ENCODE results near the gene RPL3. TPM values are rescaled to one million over a fixed set of nuclear protein-coding genes. Genes with fewer than 3 reads are reported as not detected.
"Not testable (repeated sequence)": the region's sequence is repeated elsewhere in the genome, so short reads cannot be mapped to it uniquely, and the experiment has no call there.

RPL3 gene
- total RNA-seq, 1 experiment from 2014 or later, result 6,349 TPM

GRCh38 chr22:39325392-39325932, 6.0 kb upstream of the RPL3 start:
- in situ Hi-C loops (cut with HindIII; ENCODE audit: low sequenced_read_pairs), result no loop called here
- DNase-seq (ENCODE audit: low spot score), result no peak

- DNase-seq (ENCODE audit: low spot score); in situ Hi-C loops (cut with HindIII; ENCODE audit: low sequenced_read_pairs): not testable (repeated sequence)
Measured at GRCh38 chr22:39320616-39321029, 1.2 kb upstream of the RPL3 start.

- in situ Hi-C loops (cut with HindIII; ENCODE audit: low sequenced_read_pairs), result loop anchor here (5.0 kb wide), 1 partner anchor 84 kb away; no protein-coding TSS in a partner anchor
- no peak for DNase-seq (ENCODE audit: low spot score)
Measured at GRCh38 chr22:39318507-39319283, 728 bp downstream of the RPL3 start.

- in situ Hi-C loops (cut with HindIII; ENCODE audit: low sequenced_read_pairs), result loop anchor here (5.0 kb wide), 1 partner anchor 84 kb away; no protein-coding TSS in a partner anchor
- no peak for DNase-seq (ENCODE audit: low spot score)
Measured at GRCh38 chr22:39317775-39318506, 1.5 kb downstream of the RPL3 start.

GRCh38 chr22:39317084-39317774, 2.2 kb downstream of the RPL3 start:
- DNase-seq (ENCODE audit: low spot score), result no peak
- in situ Hi-C loops (cut with HindIII; ENCODE audit: low sequenced_read_pairs), result loop anchor here (5.0 kb wide), 1 partner anchor 85 kb away; no protein-coding TSS in a partner anchor

- in situ Hi-C loops (cut with HindIII; ENCODE audit: low sequenced_read_pairs), result loop anchor here (5.0 kb wide), 1 partner anchor 86 kb away; no protein-coding TSS in a partner anchor
- peak; percentile 84 for DNase-seq (ENCODE audit: low spot score)
Measured at GRCh38 chr22:39316440-39317083, 2.9 kb downstream of the RPL3 start.

- in situ Hi-C loops (cut with HindIII; ENCODE audit: low sequenced_read_pairs), result loop anchor here (5.0 kb wide), 1 partner anchor 87 kb away; no protein-coding TSS in a partner anchor
Measured at GRCh38 chr22:39315389-39315788, 4.0 kb downstream of the RPL3 start.

GRCh38 chr22:39314251-39314971, 5.0 kb downstream of the RPL3 start:
- peak; percentile 21 for DNase-seq (ENCODE audit: low spot score)
- in situ Hi-C loops (cut with HindIII; ENCODE audit: low sequenced_read_pairs), result no loop called here

More at GRCh38 chr22:39315389-39315788, 4.0 kb downstream of the RPL3 start:
- no peak for DNase-seq (ENCODE audit: low spot score)

GRCh38 chr22:39313258-39314001, 6.0 kb downstream of the RPL3 start:
- DNase-seq (ENCODE audit: low spot score), result peak; percentile 35
- in situ Hi-C loops (cut with HindIII; ENCODE audit: low sequenced_read_pairs), result no loop called here

- DNase-seq (ENCODE audit: low spot score), result peak; percentile 31
- in situ Hi-C loops (cut with HindIII; ENCODE audit: low sequenced_read_pairs), result no loop called here
Measured at GRCh38 chr22:39312410-39312809, 7.0 kb downstream of the RPL3 start.

GRCh38 chr22:39311592-39312400, 7.6 kb downstream of the RPL3 start:
- in situ Hi-C loops (cut with HindIII; ENCODE audit: low sequenced_read_pairs), result no loop called here
- DNase-seq (ENCODE audit: low spot score), result peak; percentile 58

- DNase-seq (ENCODE audit: low spot score), result no peak
- in situ Hi-C loops (cut with HindIII; ENCODE audit: low sequenced_read_pairs), result no loop called here
Measured at GRCh38 chr22:39309881-39310714, 9.3 kb downstream of the RPL3 start.

GRCh38 chr22:39309364-39309861, 10.0 kb downstream of the RPL3 start:
- no peak for DNase-seq (ENCODE audit: low spot score)
- in situ Hi-C loops (cut with HindIII; ENCODE audit: low sequenced_read_pairs), result no loop called here

GRCh38 chr22:39308614-39309363, 10.6 kb downstream of the RPL3 start:
- no peak for DNase-seq (ENCODE audit: low spot score)
- in situ Hi-C loops (cut with HindIII; ENCODE audit: low sequenced_read_pairs), result no loop called here

Measured in G401 (cell line).